ENCODE data around the gene INTS2.
"Not testable (repeated sequence)": the region's sequence is repeated elsewhere in the genome, so short reads cannot be mapped to it uniquely, and the experiment has no call there.

Gene INTS2

DNA sequence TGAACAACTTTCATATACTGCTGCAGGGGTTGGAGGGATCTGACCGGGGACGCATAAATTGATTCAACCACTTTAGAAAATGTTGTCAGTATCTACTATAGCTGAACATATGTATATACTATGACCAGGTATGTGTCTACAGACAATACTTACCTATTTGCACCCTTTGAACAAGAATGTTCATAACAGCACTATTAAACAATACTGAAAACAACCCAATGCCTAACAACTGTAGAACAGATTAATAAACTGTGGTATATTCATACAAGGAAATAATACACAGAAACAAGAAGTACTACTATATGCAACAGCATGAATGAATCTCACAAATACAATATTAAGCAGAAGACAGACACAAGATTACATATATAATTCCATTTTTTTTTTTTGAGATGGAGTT lies 74.9 kb downstream of the INTS2 start:
- FAIRE-seq = no peak
- no peak for DNase-seq (ENCODE audit: insufficient read length, low spot score)

DNA sequence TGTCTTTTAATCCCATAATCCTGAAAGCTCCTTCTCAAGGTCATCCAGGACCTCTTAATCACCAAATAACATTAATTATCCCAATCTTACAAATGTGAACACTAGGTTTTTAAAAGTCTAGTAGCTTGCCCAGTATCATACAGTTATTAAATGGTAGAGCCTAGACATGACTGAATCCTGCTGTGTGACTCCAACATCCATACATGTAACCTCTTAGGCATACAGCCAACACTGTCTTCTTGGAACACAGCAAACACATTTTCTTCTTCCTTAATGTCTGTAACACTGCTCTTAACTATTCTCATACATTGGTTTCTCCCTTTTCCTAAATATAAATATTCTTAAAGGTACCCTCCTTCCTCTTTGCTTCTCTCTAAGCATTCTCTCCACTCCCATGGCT lies 78.1 kb downstream of the INTS2 start:
- no peak for FAIRE-seq
- DNase-seq (ENCODE audit: insufficient read length, low spot score) = no peak

DNA sequence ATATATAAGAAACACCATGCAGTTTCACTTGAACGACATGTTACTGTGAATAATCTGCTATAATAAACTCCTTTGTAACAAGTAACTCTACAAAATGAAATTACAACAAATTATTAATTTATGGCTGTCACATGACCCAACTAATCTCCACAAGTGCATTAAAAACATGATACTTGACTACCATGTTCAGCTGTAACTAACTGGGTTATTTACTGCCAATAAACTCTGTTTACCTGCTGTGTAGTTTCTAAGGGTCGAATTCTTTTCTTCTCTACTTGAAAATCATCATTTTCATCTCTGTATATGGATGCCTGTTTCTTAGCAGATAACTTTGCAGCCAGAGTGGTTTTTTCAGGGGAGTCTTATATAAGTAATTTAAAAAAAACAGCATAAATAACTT lies 78.9 kb downstream of the INTS2 start:
- no peak for DNase-seq (ENCODE audit: insufficient read length, low spot score)
- FAIRE-seq = no peak

DNA sequence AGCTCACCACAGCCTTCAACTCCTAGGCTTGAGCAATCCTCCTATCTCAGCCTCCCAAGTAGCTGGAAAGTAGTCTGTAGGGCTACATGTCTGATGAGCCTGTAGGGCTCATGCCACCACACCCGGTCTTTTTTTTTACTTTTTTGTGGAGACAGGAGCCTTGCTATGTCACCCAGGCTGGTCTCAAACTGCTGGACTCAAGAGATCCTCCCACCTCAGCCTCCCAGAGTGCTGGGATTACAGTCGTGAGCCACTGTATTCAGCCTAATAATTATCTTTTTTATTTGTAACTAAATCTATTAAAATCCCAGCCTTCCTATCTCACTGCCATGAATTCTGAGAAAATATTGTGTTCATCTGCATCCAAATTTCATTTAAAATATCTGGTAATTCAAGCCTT lies 79.5 kb downstream of the INTS2 start:
- no peak for FAIRE-seq
- DNase-seq (ENCODE audit: insufficient read length, low spot score) = no peak

DNA sequence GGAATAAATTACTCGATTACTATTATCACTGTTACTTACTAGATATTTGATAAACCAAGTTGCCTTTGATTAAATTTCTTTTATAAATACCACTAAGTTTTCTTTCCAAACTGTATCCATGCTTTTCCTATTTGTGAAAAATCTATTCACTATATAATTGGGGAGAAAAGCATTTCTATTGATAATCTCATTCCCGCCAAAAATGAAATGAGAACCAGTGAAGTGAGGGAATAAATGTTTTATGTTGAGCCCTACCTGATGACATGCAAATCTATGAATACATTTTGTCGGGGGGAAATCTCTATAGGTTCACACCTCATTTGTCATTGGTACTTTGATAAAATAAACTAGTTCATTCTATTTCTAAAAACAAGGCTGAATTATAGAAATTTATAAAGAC lies 80.1 kb downstream of the INTS2 start:
- DNase-seq (ENCODE audit: insufficient read length, low spot score) (no peak), FAIRE-seq (no peak)

DNA sequence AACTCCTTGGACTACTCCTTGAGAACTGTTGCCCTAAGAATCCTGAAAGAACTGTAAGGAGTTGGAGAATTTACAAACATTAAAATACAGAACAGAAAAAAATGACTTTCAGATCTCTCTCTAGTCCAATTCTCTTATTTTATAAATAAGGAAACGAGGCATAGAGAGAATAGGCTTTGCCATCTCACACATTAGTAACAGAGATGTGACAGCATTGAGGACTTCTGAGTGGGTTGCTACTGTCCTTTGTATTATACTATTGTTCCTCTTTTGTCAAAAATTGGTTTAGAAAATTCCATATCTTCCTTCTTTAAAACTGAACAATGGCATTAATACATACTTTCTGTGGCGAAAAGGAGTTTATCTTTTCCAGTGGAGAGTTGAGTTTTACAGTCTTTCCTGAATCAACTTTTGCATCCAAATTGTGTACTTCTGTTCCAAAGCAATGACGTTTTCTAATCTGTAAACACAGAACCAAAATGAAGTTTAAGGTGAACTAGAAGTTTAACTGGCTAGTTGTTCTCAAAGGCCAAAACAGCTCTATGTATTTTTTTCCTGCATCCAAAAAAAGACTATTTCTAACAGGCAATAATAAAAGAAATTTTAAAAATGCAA lies 80.9 kb downstream of the INTS2 start:
- no peak for FAIRE-seq

DNA sequence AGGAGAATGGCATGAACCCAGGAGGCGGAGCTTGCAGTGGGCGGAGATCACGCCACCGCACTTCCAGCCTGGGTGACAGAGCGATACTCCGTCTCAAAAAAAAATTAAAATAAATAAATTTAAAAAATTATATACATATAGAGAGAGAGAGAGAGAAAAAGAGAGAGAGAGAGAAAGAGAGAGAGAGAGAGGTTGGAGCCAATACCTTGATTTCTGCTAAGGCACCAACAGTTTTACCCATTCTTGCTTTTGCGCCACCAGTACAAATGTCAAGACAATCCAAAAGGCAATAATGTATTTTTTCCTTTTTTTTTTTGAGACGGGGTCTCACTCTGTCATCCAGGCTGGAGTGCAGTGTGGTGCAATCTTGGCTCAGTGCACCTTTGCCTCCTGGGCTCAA lies 81.7 kb downstream of the INTS2 start:
- DNase-seq (ENCODE audit: insufficient read length, low spot score) (no peak), FAIRE-seq (no peak)

More for the DNA sequence above, 80.9 kb downstream of the INTS2 start:
- DNase-seq (ENCODE audit: insufficient read length, low spot score) = no peak

DNA sequence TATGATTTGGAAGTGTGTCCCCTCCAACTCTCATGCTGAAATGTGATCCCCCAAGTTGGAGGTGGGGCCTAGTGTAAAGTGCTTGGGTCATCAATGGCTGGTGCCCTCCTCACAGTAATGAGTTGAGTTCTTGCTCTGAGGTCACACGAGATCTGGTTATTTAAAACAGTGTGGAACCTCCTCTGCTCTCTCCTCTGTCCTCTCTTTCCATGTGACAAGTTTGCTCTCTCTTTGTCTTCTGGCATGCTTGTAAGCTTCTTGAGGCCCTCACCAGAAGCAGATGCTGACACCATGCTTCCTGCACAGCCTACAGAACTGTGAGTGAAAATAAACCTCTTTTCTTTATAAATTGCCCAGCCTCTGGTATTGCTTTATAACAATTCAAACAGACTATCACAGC lies 84.3 kb downstream of the INTS2 start:
- no peak for FAIRE-seq
- no peak for DNase-seq (ENCODE audit: insufficient read length, low spot score)

DNA sequence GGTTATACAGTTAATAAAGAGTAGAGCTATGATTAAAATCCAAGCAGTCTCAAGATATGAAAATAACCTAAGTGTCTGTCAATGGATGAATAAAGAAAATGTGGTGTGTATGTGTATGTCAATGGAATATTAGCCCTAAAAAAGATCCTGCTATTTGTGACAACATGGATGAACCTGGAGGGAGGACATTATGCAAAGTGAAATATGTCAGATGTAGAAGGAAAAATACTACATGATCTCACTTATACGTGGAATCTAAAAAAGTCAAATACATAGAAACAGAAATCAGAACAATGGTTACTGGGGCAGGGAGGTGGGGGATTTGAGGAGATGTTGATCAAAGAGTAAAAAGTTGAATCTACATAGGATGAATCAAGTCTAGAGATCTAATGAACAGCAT lies 84.9 kb downstream of the INTS2 start:
- DNase-seq (ENCODE audit: insufficient read length, low spot score) (no peak), FAIRE-seq (no peak)

DNA sequence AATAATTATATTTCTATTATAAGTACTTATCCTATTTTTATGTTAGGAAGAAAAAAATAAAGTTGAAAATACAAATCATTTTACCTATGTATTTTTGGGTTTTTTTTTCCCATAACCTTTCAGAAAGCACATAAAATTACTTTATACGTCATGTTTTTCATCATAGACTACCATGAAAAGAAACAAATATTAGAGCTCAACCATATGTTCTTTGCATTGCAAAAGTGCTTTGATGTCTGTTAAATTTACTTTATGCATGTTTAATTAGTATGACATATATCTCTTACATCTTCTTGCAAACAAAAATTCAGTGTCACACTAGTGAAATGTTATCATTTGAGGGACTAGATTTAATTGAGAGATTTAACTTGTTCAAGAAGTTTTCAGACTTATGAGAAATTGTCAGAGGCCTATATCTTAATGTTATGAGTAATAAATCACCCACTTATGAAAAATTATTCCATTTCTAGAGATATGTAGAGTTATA lies 88.4 kb downstream of the INTS2 start:
- no peak for FAIRE-seq
- DNase-seq (ENCODE audit: insufficient read length, low spot score) = no peak

DNA sequence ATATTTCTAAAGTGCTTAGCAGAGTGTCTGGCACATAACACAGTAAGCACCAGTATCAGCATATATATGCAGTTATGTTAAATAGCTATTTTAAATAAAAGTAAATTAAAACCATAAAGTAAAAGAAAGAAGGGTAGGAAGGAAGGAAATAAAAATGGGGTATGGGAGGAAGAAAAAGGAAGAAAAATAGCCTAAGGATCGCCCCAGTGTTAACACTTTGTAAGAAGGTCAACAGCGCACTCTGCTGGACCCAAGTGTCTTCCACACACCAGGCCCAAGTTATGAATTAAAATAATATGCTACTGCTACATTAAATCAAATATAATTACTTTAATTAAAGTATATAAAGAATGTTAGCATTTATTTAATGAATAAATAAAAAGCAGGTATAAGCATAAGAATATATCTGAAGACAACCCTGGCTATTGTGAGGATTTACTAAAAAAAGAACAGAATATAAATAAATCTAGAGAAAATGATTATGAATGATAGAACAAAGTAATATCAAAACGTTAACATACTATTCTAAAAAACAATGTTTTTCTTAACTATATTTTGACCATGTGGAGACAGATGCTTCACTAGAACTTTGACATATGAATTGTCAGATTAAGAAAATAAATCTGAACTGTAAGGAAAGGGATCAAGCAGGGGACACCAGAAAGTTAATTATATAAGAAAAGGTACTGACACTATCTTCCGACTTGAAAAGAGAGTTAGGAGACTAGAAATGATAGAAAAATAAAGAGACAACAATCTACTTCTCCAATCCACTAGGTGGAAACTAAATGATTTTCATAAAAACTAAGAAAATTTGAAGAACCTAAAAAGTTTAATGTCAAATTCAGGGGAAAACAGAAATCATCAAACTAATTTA lies 90.4 kb downstream of the INTS2 start:
- FAIRE-seq (no peak), DNase-seq (ENCODE audit: insufficient read length, low spot score) (no peak)

DNA sequence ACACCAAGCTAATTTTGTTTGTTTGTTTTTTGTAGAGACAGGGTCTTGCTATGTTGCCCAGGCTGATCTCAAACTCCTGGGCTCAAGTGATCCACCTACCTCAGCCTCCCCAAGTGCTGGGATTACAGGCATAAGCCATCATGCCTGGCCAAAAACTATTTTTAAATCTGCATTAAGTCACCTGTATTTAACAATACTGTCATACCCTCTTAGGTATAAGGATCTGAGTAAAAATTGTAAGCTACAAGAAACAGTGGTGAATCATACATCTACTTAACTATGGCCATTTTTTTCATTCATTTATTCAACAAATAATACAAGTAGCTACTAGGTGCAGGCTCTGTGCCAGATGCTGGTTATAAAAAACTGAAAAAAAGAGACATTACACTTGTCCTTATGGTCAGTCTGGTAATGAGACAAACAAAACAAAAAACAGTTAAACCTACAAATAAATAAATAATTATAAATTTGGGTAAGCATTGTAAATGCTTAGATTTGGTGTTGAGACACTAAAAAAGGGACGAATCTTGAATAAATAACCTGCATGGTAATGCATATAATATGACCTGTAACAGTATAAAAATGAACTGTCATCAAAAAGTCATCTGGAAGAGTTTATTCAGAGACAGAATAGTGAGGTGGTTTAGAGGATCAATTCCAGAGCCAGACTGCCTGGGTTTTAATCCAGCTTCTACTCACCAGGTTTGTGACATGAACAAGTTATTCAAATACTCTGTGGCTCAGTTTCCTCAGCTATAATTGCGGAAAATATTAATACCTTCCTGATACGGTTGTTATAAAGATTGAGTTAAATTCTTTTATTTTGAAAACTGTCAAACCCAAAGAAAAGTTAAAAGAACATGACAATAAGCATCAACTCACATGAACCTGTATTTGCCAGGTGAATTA lies 91.3 kb downstream of the INTS2 start:
- FAIRE-seq = no peak
- DNase-seq (ENCODE audit: insufficient read length, low spot score) = no peak

DNA sequence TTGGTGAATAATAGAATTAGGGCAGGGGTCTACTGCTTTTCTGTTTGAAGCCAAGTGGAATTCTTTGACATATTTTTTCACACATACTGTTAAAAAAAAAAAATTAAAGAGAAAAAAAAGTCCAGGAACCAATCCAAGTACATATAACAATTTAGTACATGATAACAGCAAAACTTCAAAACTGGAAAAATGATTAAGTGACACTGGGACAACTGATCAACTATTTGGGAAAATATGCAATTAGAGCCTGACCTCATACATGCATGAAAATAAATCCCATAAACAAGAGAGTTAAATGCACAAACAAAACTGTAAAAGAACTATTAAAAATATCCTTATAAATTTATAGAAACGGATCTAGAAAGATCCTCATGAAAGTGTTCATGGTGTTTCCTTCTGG lies 92.2 kb downstream of the INTS2 start:
- no peak for DNase-seq (ENCODE audit: insufficient read length, low spot score)
- no peak for FAIRE-seq

DNA sequence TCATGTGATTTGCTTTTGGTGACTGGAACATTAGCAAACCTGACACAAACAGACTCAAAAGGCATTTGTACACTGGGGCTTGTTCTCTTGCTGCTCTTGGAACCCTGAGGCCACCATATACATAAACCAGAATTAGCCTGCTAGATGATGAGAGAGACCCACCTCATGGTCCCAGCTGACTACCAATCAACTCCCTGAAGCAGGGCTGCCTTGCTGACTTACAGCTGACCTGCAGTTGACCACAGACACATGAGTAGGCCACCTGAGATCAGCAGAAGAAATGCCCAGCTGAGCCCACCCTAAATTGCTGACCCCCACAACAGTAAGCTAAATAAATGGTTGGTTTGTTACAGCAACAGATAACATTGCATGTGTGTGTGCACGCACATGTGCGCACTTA lies 93.2 kb downstream of the INTS2 start:
- FAIRE-seq = no peak
- no peak for DNase-seq (ENCODE audit: insufficient read length, low spot score)

DNA sequence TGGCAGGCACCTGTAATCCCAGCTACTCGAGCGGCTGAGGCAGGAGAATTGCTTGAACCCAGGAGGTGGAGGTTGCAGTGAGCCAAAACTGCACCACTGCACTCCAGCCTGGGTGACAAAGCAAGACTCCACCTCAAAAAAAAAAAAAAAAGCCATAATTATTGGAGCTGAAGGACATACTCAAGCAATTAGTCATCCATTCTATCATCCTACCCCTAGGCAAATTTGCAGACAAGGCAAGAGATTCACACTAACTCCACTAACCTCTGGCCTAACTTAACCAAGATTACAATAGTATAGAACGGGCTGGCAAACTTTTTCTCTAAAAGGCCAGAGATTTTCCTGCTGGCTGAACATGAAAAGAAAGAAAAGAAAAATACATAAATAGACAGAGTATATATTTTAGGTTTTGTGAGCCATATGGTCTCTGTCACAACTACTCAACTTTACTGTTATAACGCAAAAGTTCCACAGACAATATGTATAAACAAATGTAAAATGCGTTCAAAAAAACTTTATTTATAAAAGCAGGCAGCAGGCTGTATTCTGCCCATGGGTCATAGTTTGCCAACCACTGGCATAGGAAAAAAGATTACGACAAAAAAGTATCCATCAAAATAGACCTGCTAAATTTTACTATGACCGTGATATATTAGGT lies 94.1 kb downstream of the INTS2 start:
- FAIRE-seq (no peak), DNase-seq (ENCODE audit: insufficient read length, low spot score) (no peak)

DNA sequence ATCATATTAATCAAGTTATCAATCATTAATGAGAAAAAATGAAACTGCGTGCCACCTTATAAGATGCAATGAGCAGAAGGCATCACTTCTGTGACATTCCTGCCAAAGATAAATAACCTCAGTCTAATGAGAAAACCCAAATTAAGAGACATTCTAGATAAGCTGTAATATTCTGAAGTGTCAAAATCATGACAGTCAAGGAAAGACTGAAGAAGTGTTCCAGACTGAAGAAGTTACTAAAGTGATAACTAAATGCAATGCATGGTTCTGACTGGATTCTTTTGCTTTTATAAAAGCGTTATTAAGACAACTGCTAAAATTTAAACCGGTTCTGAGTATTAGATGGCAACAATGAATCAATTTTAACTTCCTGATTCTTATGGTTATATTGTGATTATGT lies 95.3 kb downstream of the INTS2 start:
- FAIRE-seq (no peak), DNase-seq (ENCODE audit: insufficient read length, low spot score) (no peak)

DNA sequence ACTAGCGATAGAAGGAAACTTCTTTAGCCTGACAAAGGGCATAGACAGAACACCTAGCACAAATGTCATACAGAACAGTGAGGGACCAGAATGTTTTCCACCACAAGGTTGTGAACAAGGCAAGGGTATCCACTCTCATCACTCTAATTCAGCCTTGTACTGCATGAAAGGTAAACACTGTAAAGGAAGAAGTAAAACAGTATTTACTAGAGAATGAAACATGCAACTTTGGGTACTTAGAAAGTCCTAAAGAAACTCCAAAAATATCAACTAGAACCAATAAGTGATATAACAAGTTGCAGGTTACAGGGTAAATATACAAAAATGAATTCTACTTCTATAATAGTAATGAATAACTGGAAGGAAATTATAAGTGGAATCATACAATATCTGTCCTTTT lies 96.7 kb downstream of the INTS2 start:
- FAIRE-seq = no peak

DNA sequence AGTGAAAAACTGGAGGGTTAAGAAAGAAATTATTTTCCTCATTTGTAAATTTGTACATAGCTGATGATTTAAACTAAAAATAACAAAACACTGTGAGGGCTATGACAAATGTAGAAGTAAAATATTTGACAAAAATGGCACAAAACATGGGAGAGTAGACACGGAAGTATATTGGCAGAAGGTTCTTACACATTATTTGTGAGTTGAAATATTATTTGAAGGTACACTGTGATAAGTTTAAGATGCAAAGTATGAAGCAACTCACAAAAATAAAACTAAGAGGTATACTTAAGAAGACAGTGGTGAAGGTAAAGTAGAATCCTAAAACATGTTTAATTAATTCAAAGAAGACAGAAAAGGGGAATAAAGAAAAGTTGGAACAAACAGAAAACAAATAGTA lies 99.1 kb downstream of the INTS2 start:
- FAIRE-seq (no peak), DNase-seq (ENCODE audit: insufficient read length, low spot score) (no peak)

More for the DNA sequence above, 96.7 kb downstream of the INTS2 start:
- DNase-seq (ENCODE audit: insufficient read length, low spot score) = no peak

DNA sequence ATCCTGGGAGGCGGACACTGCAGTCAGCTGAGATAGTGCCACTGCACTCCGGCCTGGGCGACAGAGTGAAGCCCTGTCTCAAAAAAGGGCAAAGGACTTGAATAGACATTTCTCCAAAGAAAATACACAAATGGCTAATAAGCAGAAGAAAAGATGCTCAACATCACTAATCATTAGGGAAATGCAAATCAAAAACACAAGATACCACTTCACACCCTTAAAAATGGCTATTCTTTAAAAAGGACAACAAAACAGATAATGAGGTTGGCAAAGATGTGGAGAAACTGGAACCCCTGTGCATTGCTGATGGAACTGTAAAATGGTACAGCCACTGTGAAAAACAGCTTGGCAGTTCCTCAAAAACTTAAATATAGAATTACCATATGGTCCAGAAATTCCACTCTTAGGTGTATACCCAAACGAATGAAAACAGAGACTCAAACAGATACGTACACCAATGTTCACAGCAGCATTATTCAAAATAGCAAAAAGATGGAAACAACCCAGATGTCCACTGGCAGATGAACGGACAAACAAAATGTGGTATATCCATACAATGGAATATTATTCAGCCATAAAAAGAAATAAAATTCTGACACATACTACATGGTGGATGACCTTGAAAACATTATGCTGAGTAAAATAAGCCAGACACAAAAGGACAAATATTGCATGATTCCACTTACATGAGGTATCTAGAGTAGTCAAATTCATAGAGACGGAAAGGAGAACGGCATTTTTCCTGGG lies 100.0 kb downstream of the INTS2 start:
- DNase-seq (ENCODE audit: insufficient read length, low spot score) (no peak), FAIRE-seq (no peak)

DNA sequence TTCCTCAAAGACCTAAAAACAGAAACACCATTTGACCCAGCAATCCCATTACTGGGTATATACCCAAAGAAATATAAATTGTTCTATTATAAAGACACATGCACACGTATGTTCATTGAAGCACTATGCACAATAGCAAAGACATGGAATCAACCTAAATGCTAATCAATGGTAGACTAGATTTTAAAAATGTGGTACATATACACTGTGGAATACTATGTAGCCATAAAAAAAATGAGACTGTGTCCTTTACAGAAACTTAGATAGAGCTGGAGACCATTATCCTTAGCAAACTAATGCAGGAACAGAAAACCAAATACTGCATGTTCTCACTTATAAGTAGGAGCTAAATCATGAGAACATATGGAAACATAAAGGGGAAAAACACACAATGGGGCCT lies 100.9 kb downstream of the INTS2 start:
- not testable (repeated sequence) for DNase-seq (ENCODE audit: insufficient read length, low spot score); FAIRE-seq
